ENCODE data around the gene TLCD4.

Gene TLCD4

DNA sequence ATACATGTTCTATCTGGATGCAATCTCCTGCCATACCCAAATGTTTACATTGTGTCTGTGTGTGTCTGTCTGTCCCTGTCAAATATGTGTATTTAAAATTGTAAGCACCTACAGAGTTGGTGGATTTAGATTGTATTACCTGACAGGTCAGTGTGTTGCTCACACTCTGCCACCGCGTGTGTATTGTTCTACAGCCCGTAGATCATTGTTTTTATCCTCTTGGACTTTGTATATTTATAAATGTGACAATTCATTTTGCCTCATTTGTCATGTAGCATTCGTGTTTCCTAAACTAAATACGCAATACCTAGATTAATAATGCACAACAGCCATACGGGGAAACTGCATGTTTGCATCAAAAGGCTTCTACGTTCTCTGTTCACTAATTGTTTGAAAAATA is 45.0 kb upstream of the TLCD4 start:
- no peak for TF ChIP-seq CTCF (IDR thresholded peaks at IDR 0.05)
- Histone ChIP-seq H3K4me3 (ENCODE audit: low read depth in 1 of 2, low read length in 1 of 2) (peak overlapping the region; percentile 81 to 85), H3K27me3 (peaks cover 19% of the 10 kb centered on the region), H3K27ac (peak overlapping the region; percentile 81), H3K4me1 (ENCODE audit: control insufficient read depth in 1 of 2, insufficient read depth in 1 of 2, low read depth in 1 of 2, low read length in 1 of 2) (peaks cover 20 to 26% of the 10 kb centered on the region in 2 experiments), H3K36me3 (no peaks in the 10 kb centered on the region), H3K9me3 (no peaks in the 10 kb centered on the region)

- peak within 1 kb of the TSS; percentile 81 to 85 for H3K4me3 ChIP-seq (ENCODE audit: low read depth in 1 of 2, low read length in 1 of 2)
- H3K4me1 ChIP-seq (ENCODE audit: control insufficient read depth in 1 of 2, insufficient read depth in 1 of 2, low read depth in 1 of 2, low read length in 1 of 2): peaks cover 14 to 19% of the 10 kb centered on the region in 2 experiments
- peaks cover 26% of the 10 kb centered on the region for H3K27me3 ChIP-seq
- peak within 1 kb of the TSS; percentile 81 for H3K27ac ChIP-seq
- no peaks in the 10 kb centered on the region for H3K9me3 ChIP-seq
- H3K36me3 ChIP-seq: no peaks in the 10 kb centered on the region
- TF ChIP-seq CTCF (IDR thresholded peaks at IDR 0.05): no peak
Observed at GRCh38 chr1:95072532-95073419, 44.4 kb upstream of the TLCD4 start, which contains the start of gene ALG14. ALG14 (minus strand) TSS chr1:95072951; CDS start chr1:95072898, 53 bp downstream.

DNA sequence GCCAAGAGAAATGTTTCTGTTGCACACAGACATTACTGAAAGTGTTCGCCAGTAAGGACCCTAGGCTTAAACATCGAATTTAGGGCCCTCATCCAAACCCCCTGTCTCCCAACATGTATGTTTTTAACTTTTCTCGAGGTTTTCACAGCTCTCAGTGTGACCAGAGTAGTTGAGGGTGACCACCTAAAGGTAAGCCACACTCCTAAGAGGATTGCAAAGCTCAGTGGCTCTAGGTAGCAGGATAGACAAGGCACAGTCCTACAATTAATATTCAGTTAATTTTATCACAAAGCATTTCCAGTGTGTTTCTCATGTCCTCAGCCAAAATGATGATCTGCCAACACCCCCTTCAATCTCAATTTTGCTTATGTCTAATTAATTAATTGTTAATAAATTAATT is 43.7 kb upstream of the TLCD4 start:
- Histone ChIP-seq H3K4me3 (ENCODE audit: low read depth in 1 of 2, low read length in 1 of 2) (peak overlapping the region; percentile 81 to 85), H3K27me3 (peaks cover 32% of the 10 kb centered on the region), H3K4me1 (ENCODE audit: control insufficient read depth in 1 of 2, insufficient read depth in 1 of 2, low read depth in 1 of 2, low read length in 1 of 2) (peaks cover 10 to 15% of the 10 kb centered on the region in 2 experiments), H3K27ac (peak overlapping the region; percentile 81), H3K9me3 (no peaks in the 10 kb centered on the region), H3K36me3 (no peaks in the 10 kb centered on the region)
- TF ChIP-seq CTCF (IDR thresholded peaks at IDR 0.05): no peak

DNA sequence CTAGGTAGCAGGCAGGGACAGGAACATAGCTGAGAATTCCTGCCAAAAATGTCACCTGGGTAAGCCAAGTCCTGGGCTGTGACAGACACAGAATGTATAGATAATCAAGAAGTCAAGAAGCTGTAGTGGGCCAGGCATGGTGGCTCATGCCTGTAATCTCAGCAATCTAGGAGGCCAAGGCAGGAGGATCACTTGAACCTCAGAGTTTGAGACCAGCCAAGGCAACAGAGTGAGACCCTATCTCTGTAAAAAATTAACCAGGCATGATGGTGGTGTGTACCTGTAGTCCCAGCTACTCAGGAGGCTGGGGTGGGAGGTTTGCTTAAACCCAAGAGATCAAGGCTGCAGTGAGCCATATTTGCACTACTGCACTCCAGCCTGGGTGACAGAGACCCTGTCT is 41.1 kb upstream of the TLCD4 start:
- Histone ChIP-seq H3K27me3 (peaks cover 58% of the 10 kb centered on the region), H3K36me3 (no peaks in the 10 kb centered on the region), H3K27ac (no peak overlapping the region), H3K9me3 (no peaks in the 10 kb centered on the region), H3K4me1 (ENCODE audit: control insufficient read depth in 1 of 2, insufficient read depth in 1 of 2, low read depth in 1 of 2, low read length in 1 of 2) (peaks cover 10 to 15% of the 10 kb centered on the region in 2 experiments), H3K4me3 (ENCODE audit: low read depth in 1 of 2, low read length in 1 of 2) (no peak overlapping the region)
- TF ChIP-seq CTCF (IDR thresholded peaks at IDR 0.05): no peak

DNA sequence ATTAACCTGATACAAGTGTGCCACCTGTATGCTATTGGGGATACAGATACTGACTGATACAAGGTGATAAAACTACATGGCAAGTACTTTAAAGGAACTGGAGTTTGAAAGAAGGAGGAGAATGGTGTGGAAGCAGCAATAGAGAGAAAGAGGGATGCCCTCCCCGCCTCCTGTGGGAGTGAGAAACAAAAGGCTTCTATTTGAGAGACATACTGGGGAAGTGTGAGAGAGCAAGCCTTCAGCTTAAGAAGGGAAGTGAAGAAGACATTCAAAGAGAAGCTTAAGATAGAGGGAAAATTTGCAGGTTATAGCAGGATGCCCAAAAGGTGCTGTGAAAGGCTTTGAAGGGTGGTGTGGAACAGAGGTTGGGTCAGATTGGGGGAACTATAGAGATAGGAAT is 36.7 kb upstream of the TLCD4 start:
- Histone ChIP-seq H3K4me1 (ENCODE audit: control insufficient read depth in 1 of 2, insufficient read depth in 1 of 2, low read depth in 1 of 2, low read length in 1 of 2) (no peaks in the 10 kb centered on the region), H3K4me3 (ENCODE audit: low read depth in 1 of 2, low read length in 1 of 2) (no peak overlapping the region), H3K27ac (no peak overlapping the region), H3K9me3 (no peaks in the 10 kb centered on the region), H3K36me3 (no peaks in the 10 kb centered on the region), H3K27me3 (peaks cover 68% of the 10 kb centered on the region)
- TF ChIP-seq CTCF (IDR thresholded peaks at IDR 0.05): no peak
